Chondrocyte (in vitro differentiated cells): ENCODE data around the gene PBRM1. TPM values are rescaled to one million over a fixed set of nuclear protein-coding genes. Genes with fewer than 3 reads are reported as not detected.

Experiments
- DNase-seq: peaks from one replicate; pipeline ENCODE4 v3.0.0; 2021; ENCODE audit warnings: mixed read lengths, low spot score
- H3K27ac Mint-ChIP-seq: one replicate; pipeline ENCODE4 v1.8.0; 2021; ENCODE audit warnings: mild to moderate bottlenecking, moderate library complexity, mixed read lengths; ENCODE audit not compliant: unreplicated experiment
- H3K27me3 Mint-ChIP-seq: 2 replicates; pipeline ENCODE4 v1.8.0; 2021; ENCODE audit warnings: low read depth, mixed read lengths
- H3K36me3 Mint-ChIP-seq: 2 replicates; pipeline ENCODE4 v1.8.0; 2021; ENCODE audit warnings: low read depth, mixed read lengths
- H3K4me1 Mint-ChIP-seq: 2 replicates; pipeline ENCODE4 v1.8.0; 2021; ENCODE audit warnings: low read depth, mild to moderate bottlenecking, mixed read lengths
- H3K4me3 Mint-ChIP-seq: one replicate; pipeline ENCODE4 v1.8.0; 2021; ENCODE audit warnings: mild to moderate bottlenecking, moderate library complexity, mixed read lengths; ENCODE audit not compliant: unreplicated experiment
- H3K9me3 Mint-ChIP-seq: 2 replicates; pipeline ENCODE4 v1.8.0; 2021; ENCODE audit warnings: low read depth, mixed read lengths
- total RNA-seq: library from RNA; stranded (reverse); gene quantifications from 3 replicates; pipeline ENCODE4 v1.2.1, GENCODE V29; 2021
- TF ChIP-seq, protein P1 (sequence below): fragments of 200-600 bp; sonication (generic); IDR thresholded peaks from 2 replicates; pipeline ENCODE4 v1.5.0; 2021; ENCODE audit warnings: antibody characterized with exemption, mild to moderate bottlenecking, moderate library complexity

Gene PBRM1
- total RNA-seq, 1 donor from 2014 or later, result 69.0 TPM

- no peak for DNase-seq
- Mint-ChIP-seq H3K36me3 (peaks cover 10% of the 10 kb centered on the region), H3K27me3 (no peaks in the 10 kb centered on the region), H3K27ac (peak overlapping the region; percentile 74), H3K9me3 (no peaks in the 10 kb centered on the region), H3K4me1 (peaks cover 36% of the 10 kb centered on the region), H3K4me3 (no peak overlapping the region)
- TF ChIP-seq, protein P1, sequence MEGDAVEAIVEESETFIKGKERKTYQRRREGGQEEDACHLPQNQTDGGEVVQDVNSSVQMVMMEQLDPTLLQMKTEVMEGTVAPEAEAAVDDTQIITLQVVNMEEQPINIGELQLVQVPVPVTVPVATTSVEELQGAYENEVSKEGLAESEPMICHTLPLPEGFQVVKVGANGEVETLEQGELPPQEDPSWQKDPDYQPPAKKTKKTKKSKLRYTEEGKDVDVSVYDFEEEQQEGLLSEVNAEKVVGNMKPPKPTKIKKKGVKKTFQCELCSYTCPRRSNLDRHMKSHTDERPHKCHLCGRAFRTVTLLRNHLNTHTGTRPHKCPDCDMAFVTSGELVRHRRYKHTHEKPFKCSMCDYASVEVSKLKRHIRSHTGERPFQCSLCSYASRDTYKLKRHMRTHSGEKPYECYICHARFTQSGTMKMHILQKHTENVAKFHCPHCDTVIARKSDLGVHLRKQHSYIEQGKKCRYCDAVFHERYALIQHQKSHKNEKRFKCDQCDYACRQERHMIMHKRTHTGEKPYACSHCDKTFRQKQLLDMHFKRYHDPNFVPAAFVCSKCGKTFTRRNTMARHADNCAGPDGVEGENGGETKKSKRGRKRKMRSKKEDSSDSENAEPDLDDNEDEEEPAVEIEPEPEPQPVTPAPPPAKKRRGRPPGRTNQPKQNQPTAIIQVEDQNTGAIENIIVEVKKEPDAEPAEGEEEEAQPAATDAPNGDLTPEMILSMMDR, result no peak
Observed at GRCh38 chr3:52530918-52531826, 154.5 kb downstream of the PBRM1 start.

DNA sequence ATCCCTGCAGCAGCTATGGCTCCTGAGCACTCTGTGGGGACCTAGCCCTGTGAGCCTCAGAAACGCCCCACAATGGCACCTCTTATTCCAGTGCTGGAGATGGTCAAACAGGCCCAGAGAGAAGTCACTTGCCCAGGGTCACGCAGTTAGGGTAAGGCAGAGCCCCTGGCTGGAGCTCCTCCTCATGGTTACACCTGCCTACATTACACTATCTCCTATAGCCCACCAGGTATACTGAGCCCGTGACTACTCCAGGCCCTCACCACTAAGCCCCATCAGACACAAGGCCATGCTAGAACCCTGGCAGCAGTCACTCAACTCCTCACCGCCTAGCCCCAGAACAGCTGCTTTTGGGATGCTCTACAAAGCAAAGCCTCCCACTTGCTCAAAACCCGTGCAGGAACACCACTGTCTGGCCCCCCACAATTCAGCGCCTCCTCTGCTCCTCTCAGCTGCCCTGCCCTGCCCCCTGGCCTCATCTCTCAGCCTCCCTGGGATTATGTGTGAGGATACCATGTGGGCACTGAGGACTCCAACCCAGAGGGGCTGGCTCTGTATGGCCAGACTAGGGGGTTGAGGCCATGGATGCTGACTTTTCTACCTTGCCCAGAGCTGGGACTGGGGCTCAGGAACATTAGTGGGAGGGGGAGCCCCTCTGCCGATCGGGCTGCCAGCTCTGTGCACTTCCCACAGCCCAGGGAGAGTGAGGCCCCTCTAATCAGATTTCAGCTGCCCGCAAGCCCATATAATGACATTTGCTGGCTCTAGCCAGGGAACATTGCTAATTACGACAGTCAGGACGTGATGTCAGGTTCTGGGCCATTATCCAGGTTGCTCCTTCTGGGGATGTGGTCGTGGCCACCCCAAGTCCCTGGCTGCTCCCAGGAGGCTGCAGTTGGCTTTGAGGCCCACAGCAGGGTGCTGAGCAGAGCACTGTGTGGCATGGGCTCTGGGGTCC, 156.1 kb downstream of the PBRM1 start:
- TF ChIP-seq, protein P1, result no peak
- Mint-ChIP-seq H3K36me3 (peaks cover 15% of the 10 kb centered on the region), H3K4me1 (peaks cover 22% of the 10 kb centered on the region), H3K27me3 (no peaks in the 10 kb centered on the region), H3K4me3 (no peak overlapping the region), H3K27ac (peak overlapping the region; percentile 49), H3K9me3 (no peaks in the 10 kb centered on the region)
- no peak for DNase-seq

GRCh38 chr3:52528586-52529375, 156.9 kb downstream of the PBRM1 start:
- no peaks in the 10 kb centered on the region for H3K27me3 Mint-ChIP-seq
- H3K4me1 Mint-ChIP-seq, result peaks cover 18% of the 10 kb centered on the region
- H3K36me3 Mint-ChIP-seq, result peaks cover 21% of the 10 kb centered on the region
- no peaks in the 10 kb centered on the region for H3K9me3 Mint-ChIP-seq
- H3K4me3 Mint-ChIP-seq, result no peak overlapping the region
- TF ChIP-seq, protein P1, result no peak
- no peak overlapping the region for H3K27ac Mint-ChIP-seq
- DNase-seq, result peak; percentile 83

DNA sequence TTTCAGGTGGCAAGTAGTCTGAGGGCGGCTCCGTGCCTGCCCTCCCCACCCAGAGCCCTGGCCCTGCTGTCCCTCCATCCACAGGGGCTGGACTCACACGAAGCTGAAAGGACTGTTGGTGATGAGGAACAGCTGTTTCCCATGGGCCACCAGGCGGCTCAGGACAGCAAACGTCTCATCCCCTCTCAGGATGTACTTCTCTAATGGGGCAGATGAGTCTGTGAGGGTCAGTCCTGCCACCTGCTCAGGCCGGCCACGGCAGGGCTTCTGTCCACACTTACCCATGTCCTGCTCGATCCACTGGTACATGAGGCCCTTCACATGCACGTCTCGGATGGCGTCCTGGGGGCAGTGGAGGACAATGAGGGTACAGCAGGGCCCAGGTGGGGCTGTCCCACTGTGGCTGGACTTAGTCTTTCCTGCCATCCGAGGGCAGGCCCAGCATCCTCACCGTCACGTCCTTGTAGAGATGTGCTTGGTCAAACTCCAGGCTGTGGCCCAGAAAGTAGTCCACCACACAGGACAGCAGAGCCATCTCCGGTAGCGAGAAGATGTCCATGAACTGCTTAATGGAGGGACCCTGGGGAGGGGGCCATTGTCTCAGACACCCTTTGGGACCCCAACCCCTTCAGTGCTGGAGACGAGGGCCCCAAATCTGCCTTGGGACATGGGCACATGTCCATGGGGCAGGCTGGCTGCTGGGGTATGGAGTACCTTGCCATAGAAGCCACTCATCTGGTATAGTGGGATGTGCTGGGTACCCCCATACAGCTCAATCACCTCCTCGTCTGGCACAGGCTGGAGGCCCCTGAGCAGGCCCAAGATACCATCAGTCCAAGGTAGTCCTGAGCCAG, 157.8 kb downstream of the PBRM1 start:
- DNase-seq, result peak; percentile 79
- no peak overlapping the region for H3K4me3 Mint-ChIP-seq
- no peaks in the 10 kb centered on the region for H3K9me3 Mint-ChIP-seq
- H3K36me3 Mint-ChIP-seq, result peaks cover 21% of the 10 kb centered on the region
- no peaks in the 10 kb centered on the region for H3K27me3 Mint-ChIP-seq
- TF ChIP-seq, protein P1, result no peak
- H3K27ac Mint-ChIP-seq, result no peak overlapping the region
- H3K4me1 Mint-ChIP-seq, result peaks cover 18% of the 10 kb centered on the region
